Gastrocnemius medialis (tissue), 4 donors: Measurements from ENCODE around the gene FGF21.

ENCODE experiments used
- CTCF ChIP-seq, 5 experiments: fragments of 450-650 bp in 3 of 5; fragments of 200-600 bp in 2 of 5; sonication (generic) in 2 of 5; IDR thresholded peaks in 4 of 5; conservative IDR thresholded peaks in 1 of 5; 1 replicate in 4 of 5; 2 replicates in 1 of 5; pipeline ENCODE4 v1.5.1; 2016 to 2019; ENCODE audit warnings: antibody characterized with exemption in 5 of 5, mild to moderate bottlenecking in 3 of 5, moderate library complexity in 3 of 5
- POLR2A ChIP-seq, 2 donors: fragments of 450-650 bp; IDR thresholded peaks; one replicate each; pipeline ENCODE4 v1.6.1; 2017; ENCODE audit warnings: antibody characterized with exemption in 2 of 2, mild to moderate bottlenecking in 2 of 2, moderate library complexity in 2 of 2

GRCh38 chr19:48722196-48722708, 33.1 kb upstream of the FGF21 start:
- TF ChIP-seq POLR2A (IDR thresholded peaks at IDR 0.05) (no peak), CTCF (IDR thresholded peaks at IDR 0.05 in 4 of 5, conservative IDR thresholded peaks at IDR 0.05 in 1 of 5) (no peak)
